ENCODE data around the gene DEDD. TPM values are rescaled to one million over a fixed set of nuclear protein-coding genes. Genes with fewer than 3 reads are reported as not detected.

DEDD gene
- total and polyA plus RNA-seq, 2 of the 4 experiments (the other 2 are of a cell fraction): 40.2 to 47.9 TPM

DNA sequence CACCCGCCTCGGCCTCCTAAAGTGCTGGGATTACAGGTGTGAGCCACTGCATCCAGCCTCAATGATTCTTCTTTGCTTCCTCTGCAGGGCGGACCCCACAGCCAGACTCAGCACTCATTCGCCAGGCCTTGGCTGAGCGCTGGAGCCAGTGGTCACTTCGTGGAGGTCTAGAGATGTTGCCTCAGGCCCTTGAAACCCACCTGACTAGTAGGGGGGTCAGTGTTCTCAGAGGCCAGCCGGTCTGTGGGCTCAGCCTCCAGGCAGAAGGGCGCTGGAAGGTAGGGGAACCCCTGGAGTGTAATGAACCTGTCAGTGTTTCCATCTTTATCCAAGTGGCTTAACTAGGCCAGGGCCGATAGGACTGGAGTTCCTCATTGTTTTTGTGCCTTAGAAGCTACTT, 36.4 kb upstream of the DEDD start:
- H2AFZ ChIP-seq (replicated peaks; ENCODE audit: low read length, poor library complexity): no peak overlapping the region
- no peak overlapping the region for H2AK5ac ChIP-seq (ENCODE audit: low read depth, low read length)
- peaks cover 42% of the 10 kb centered on the region for H3K36me3 ChIP-seq (ENCODE audit: control insufficient read depth, insufficient read depth, low read length)
- CTCF ChIA-PET: no interaction called here
- no TSS peak for BruUV-seq (replicated peaks)
- no peak overlapping the region for H2BK15ac ChIP-seq (ENCODE audit: low read depth, low read length)
- no peaks in the 10 kb centered on the region for H3K9me3 ChIP-seq (ENCODE audit: control insufficient read depth, insufficient read depth, low read length)
- H3K9ac ChIP-seq (ENCODE audit: low read depth, low read length): no peak overlapping the region
- peaks cover 9 to 30% of the 10 kb centered on the region in 2 experiments; a peak in 3 of 4 replicates for H3K79me1 ChIP-seq (ENCODE audit: low read depth in 1 of 2, low read length in 2 of 2)
- in situ Hi-C loops (cut with MboI; ENCODE audit: low sequenced_read_pairs) (no loop called here), dilution Hi-C loops (cut with HindIII; ENCODE audit: low sequenced_read_pairs, unreplicated experiment) (no loop called here), intact Hi-C loops (cut with micrococcal nuclease) (no loop called here)
- H4K5ac ChIP-seq (ENCODE audit: low read depth, low read length): no peak overlapping the region
- no peak overlapping the region for H3K56ac ChIP-seq (ENCODE audit: extremely low read depth, insufficient read depth, low read length)
- no peak overlapping the region for H3K23ac ChIP-seq (ENCODE audit: low read depth, low read length)
- 98% methylated on average over 5 of the region's 9 CpGs; no CpG with 5 or more reads in 1 of the 2 experiments for WGBS, 2 experiments (ENCODE audit: extremely low coverage in 2 of 2, insufficient read length in 1 of 2)
- H3K4me3 ChIP-seq (ENCODE audit: insufficient read depth, low read depth, low read length): no peak overlapping the region
- H3K18ac ChIP-seq (ENCODE audit: low read depth, low read length): no peak overlapping the region
- no peak overlapping the region for H3K4ac ChIP-seq (ENCODE audit: low read depth, low read length)
- H3K27ac ChIP-seq (ENCODE audit: insufficient read depth, low read length): no peak overlapping the region
- peaks cover 10% of the 10 kb centered on the region for H3K9me1 ChIP-seq (ENCODE audit: insufficient read depth, low read length)
- peaks cover 13% of the 10 kb centered on the region; the same call in 1 of the 2 replicates for H4K20me1 ChIP-seq (ENCODE audit: insufficient read depth, low read length)
- H2BK5ac ChIP-seq (ENCODE audit: low read depth, low read length, poor library complexity, severe bottlenecking): no peak overlapping the region
- no peak overlapping the region for H2BK20ac ChIP-seq (ENCODE audit: low read depth, low read length)
- no peak for TF ChIP-seq POLR2A (IDR thresholded peaks at IDR 0.05; ENCODE audit: low read depth, low read length)
- TF ChIP-seq BHLHE40 (IDR thresholded peaks at IDR 0.05; ENCODE audit: low read depth, low read length): no peak
- TF ChIP-seq FOS (IDR thresholded peaks at IDR 0.05; ENCODE audit: low read depth, low read length): no peak
- TF ChIP-seq MAFK (IDR thresholded peaks at IDR 0.05; ENCODE audit: low read depth, low read length): no peak
- no peak for TF ChIP-seq NFE2L2 (IDR thresholded peaks at IDR 0.05; ENCODE audit: low read depth, low read length)
- TF ChIP-seq RFX5 (IDR thresholded peaks at IDR 0.05; ENCODE audit: low read depth, low read length): no peak
- TF ChIP-seq CEBPB (IDR thresholded peaks at IDR 0.05; ENCODE audit: low read depth, low read length): no peak
- TF ChIP-seq RAD21 (IDR thresholded peaks at IDR 0.05; ENCODE audit: low read length): no peak
- TF ChIP-seq MAZ (IDR thresholded peaks at IDR 0.05; ENCODE audit: borderline replicate concordance, low read depth, low read length): no peak
- TF ChIP-seq, protein P1, sequence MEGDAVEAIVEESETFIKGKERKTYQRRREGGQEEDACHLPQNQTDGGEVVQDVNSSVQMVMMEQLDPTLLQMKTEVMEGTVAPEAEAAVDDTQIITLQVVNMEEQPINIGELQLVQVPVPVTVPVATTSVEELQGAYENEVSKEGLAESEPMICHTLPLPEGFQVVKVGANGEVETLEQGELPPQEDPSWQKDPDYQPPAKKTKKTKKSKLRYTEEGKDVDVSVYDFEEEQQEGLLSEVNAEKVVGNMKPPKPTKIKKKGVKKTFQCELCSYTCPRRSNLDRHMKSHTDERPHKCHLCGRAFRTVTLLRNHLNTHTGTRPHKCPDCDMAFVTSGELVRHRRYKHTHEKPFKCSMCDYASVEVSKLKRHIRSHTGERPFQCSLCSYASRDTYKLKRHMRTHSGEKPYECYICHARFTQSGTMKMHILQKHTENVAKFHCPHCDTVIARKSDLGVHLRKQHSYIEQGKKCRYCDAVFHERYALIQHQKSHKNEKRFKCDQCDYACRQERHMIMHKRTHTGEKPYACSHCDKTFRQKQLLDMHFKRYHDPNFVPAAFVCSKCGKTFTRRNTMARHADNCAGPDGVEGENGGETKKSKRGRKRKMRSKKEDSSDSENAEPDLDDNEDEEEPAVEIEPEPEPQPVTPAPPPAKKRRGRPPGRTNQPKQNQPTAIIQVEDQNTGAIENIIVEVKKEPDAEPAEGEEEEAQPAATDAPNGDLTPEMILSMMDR (conservative IDR thresholded peaks at IDR 0.05; ENCODE audit: low read depth, low read length): no peak
- TF ChIP-seq, protein P2, sequence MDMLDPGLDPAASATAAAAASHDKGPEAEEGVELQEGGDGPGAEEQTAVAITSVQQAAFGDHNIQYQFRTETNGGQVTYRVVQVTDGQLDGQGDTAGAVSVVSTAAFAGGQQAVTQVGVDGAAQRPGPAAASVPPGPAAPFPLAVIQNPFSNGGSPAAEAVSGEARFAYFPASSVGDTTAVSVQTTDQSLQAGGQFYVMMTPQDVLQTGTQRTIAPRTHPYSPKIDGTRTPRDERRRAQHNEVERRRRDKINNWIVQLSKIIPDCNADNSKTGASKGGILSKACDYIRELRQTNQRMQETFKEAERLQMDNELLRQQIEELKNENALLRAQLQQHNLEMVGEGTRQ (IDR thresholded peaks at IDR 0.05; ENCODE audit: low read depth, low read length): no peak
- TF ChIP-seq MXI1 (IDR thresholded peaks at IDR 0.05; ENCODE audit: borderline replicate concordance, low read depth, low read length): no peak
- no peak for TF ChIP-seq CHD1 (IDR thresholded peaks at IDR 0.05; ENCODE audit: low read depth, low read length)
- H4K8ac ChIP-seq (ENCODE audit: low read depth in 2 of 2, low read length in 2 of 2): no peak overlapping the region
- no peak overlapping the region for H2BK120ac ChIP-seq (ENCODE audit: low read depth, low read length)
- POLR2A ChIA-PET (ENCODE audit: unreplicated experiment): no interaction called here
- no peak for DNase-seq
- H3K4me1 ChIP-seq (ENCODE audit: control insufficient read depth, insufficient read depth, low read length): peaks cover 11% of the 10 kb centered on the region; the same call in 1 of the 2 replicates
- H3K27me3 ChIP-seq (ENCODE audit: control insufficient read depth, insufficient read depth, low read length): no peaks in the 10 kb centered on the region
- no peak overlapping the region for H2AK9ac ChIP-seq (replicated peaks; ENCODE audit: low read depth, low read length, poor library complexity)
- no peak overlapping the region for H3K4me2 ChIP-seq (ENCODE audit: low read depth, low read length)
- ATAC-seq (ENCODE audit: low read depth): no peak
- H4K91ac ChIP-seq (ENCODE audit: insufficient read depth, low read depth, low read length): no peak overlapping the region
- no peak overlapping the region for H3K14ac ChIP-seq (replicated peaks; ENCODE audit: low read depth, low read length)
